K562 (cell line): ENCODE data around the gene RASAL1. TPM values are rescaled to one million over a fixed set of nuclear protein-coding genes. Genes with fewer than 3 reads are reported as not detected.

ENCODE experiments used
- CHD4 ChIP-seq: fragments of 200-600 bp; sonication (generic); IDR thresholded peaks from 3 replicates; pipeline ENCODE4 v1.6.1; 2012; ENCODE audit warnings: low read depth, mild to moderate bottlenecking, mixed read lengths, low read length, inconsistent platforms; ENCODE audit not compliant: insufficient read depth, insufficient replicate concordance, poor library complexity, severe bottlenecking
- CUX1 ChIP-seq: fragments of 200-800 bp; sonication (Bioruptor generic); IDR thresholded peaks from 2 replicates; pipeline ENCODE4 v1.6.1; 2016; ENCODE audit warnings: missing genetic modification characterization, missing compliant biosample characterization
- SFPQ ChIP-seq: fragments of 200-400 bp; formaldehyde crosslinking; IDR thresholded peaks from 2 replicates; pipeline ENCODE4 v1.6.1; 2017; ENCODE audit warnings: mild to moderate bottlenecking, low read depth, low read length, moderate library complexity
- polyA plus RNA-seq, 8 experiments: library from polyadenylated mRNA; depleted of rRNA in 4 of 8; stranded (reverse) in 5 of 8; unstranded in 3 of 8; fragments of >200 nt; fragmentation: Nextera tagmentation in 2 of 8; fragmentation: Illumina TruSeq in 1 of 8; extraction: Ambion mirVana in 2 of 8; extraction: Trizol in 1 of 8; gene quantifications; 2 replicates each; pipeline versions ENCODE4 v1.2.1 to v1.2.3, GENCODE V29; 2011 to 2014; ENCODE audit warnings: inconsistent platforms in 1 of 8, missing spikeins in 1 of 8
- total RNA-seq, 7 experiments: library from RNA; depleted of rRNA in 6 of 7; stranded (reverse); fragments of >200 nt in 6 of 7; fragmentation: Illumina TruSeq in 2 of 7; extraction: Trizol in 2 of 7; gene quantifications; 2 replicates each; pipeline versions ENCODE4 v1.2.1 to v1.2.3, GENCODE V29; 2011 to 2021; ENCODE audit warnings: low replicate concordance in 1 of 7
- TF ChIP-seq, protein P1 (sequence below): IDR thresholded peaks from 2 replicates; pipeline ENCODE4 v1.6.1; 2011; ENCODE audit not compliant: insufficient read length; ENCODE audit errors: extremely low read depth

RASAL1 gene
- total and polyA plus RNA-seq, 9 of the 15 experiments (the other 6 are each of a cell fraction or from before 2014, with no cell fraction given): 0.06 to 0.16 (median 0.14) TPM; not detected in 6

DNA sequence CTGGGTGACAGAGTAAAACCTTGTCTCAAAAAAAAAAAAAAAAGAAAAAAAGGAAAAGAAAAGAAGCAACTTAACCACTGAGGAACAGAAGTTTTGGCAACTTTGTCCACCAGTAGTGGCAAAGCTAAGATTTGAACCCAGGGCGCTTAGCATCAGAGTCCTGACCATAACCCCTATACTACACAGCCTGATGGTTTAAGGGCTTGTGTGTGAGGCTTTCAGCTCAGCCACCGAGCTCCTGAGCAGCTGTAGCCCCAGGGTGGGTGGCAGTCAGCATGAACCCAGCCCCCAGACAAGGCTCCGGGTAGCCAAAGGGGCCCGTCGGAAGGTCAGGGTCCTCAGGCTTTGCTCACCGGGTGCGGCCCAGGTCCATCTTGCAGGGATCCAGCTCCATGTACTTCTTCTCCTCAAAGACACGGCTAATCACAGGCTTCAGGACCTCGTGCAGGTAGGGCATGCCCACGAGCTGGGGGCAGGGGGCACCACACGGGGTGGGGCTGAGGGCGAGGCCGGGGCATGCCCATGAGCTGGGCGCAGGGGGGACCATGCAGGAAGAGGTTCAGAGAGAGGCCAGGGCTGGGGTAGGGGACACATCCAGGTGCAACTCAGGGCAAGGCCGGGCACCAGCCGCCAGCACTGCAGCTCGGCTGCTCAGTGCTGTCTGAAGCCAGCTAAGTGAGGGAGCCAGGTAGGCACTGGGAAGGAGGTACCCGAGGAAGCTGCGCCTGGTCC, 20.9 kb downstream of the RASAL1 start (continued):
- no peak for TF ChIP-seq CUX1 (CRISPR knock-in tag)
- no peak for TF ChIP-seq CHD4
- TF ChIP-seq, protein P1, sequence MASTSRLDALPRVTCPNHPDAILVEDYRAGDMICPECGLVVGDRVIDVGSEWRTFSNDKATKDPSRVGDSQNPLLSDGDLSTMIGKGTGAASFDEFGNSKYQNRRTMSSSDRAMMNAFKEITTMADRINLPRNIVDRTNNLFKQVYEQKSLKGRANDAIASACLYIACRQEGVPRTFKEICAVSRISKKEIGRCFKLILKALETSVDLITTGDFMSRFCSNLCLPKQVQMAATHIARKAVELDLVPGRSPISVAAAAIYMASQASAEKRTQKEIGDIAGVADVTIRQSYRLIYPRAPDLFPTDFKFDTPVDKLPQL: no peak
- no peak for TF ChIP-seq SFPQ
